HG03064 (cell line): Measurements from ENCODE around the gene IGFBP7.

Source experiments
- ATAC-seq: cut with Tn5 transposase; IDR thresholded peaks from one replicate; pipeline ENCODE4 v1.9.1; 2021; ENCODE audit warnings: low read depth; ENCODE audit not compliant: unreplicated experiment

Gene IGFBP7

DNA sequence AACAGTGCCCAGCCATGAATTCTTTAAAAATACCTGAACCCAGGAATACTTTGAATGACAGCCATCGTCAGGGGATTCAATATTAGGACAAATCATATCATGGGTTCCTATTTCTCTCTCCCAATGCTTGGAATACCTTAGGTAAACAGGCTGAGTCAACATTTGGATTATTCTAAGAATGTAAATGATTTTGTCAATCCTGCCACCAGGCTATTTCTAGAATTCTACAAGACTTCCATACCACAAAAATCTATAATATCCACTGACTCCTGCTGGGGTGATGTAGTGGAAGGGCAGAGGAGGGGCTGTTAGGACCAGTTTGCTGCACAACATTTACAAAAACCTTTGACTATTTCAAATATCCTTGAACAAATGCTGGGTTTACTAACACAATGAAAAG lies 65.2 kb downstream of the IGFBP7 start:
- no peak for ATAC-seq

GRCh38 chr4:57044279-57044678 lies 65.9 kb downstream of the IGFBP7 start:
- no peak for ATAC-seq

DNA sequence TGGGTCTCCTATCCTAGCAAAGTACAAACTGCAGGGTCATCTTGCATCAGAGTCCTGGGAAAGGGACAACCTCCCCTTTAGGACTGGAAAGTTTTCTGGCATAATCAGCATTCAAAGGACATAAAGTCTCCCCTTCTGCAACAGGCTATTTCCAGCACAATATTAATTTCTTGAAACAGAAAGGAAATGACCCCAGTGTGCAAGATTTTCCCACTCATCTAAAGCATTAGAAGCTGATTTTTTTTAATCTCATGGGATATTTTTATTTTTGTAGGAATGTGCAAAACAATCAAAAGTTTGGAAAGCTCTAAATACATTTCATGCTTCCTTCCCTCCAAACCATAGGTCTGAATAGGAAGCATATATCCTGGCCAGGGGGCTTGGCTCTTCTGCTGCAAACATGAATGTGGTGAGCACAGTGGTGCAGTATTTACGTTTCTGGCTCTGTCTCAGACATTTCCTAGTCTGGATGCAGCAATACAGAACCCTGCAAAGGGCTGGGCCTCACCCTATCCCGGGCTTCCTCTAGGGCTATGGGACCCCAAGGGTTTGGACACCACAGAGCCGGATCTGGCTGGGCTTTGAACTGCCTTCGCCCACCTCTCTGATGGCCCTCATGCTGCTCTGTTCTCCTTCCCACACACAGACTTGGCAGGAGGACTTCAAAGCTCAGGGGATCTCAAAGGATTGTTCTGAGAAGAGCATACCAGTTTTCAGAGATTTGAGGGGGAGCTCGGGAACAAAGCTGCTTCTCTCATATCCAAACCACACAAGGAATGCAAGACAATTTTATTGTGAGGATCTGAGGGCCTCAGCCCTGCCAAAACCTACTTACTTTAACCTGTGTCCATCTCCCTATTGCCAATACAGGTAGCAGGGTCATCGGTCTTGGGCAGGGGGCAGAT lies 66.6 kb downstream of the IGFBP7 start:
- no peak for ATAC-seq

DNA sequence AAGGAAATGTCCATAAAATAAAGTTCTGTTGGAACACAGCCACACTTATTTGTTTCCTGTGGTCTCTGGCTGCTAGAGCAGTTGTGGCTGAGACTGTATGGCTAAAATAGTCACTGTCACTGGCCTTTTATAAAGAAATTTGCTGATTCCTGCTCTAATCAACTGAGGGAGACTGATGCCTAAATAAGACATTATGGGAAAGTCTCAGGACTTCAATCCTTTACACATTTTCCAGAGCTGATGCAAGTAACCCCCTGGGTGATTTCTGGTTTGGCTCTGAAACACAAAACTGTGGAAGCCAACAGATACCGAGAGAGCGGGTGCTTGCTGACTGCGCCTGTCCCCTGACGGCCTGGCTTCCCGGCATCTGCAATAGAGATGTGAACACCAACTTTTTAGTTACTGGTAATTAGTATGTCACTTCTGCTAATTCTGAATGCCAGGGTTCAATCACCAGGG lies 67.4 kb downstream of the IGFBP7 start:
- no peak for ATAC-seq

DNA sequence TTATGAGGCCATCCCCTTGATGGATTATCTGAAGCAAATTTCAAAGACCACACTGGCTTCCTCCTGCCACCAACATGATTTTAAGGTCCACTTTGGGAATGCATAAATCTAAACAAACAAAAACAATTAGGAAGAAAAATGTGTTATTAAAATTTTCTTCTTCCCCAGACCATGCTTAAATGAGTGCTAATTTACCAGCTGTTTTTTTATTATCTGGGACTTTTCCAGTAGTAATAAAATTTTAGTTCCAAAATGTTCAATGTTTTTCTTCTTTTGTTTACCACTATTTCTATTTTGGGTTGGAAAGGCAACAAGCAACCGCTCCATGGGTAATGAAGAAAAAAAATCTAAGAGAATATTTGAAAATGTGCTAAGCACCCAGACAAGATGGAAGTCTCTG lies 69.2 kb downstream of the IGFBP7 start:
- no peak for ATAC-seq

GRCh38 chr4:57040510-57040909 lies 69.7 kb downstream of the IGFBP7 start:
- ATAC-seq: no peak

DNA sequence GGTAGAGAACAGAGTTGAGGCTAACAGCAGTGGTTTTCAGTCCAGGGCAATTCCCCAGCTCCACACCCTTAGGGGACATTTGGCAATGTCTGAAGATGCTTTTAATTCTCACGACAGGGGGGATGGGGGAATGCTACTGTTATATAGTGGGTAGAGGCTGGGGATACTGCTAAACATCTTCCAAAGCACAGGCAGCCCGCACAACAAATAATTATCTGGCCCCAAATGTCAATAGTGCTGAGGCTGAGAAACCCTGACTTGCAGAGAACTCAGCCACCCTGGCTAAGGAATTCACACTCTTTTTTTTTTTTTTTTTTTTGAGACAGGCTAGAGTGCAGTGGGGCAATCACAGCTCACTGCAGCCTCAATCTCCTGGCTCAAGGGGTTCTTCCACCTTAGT lies 70.8 kb downstream of the IGFBP7 start:
- ATAC-seq: no peak

DNA sequence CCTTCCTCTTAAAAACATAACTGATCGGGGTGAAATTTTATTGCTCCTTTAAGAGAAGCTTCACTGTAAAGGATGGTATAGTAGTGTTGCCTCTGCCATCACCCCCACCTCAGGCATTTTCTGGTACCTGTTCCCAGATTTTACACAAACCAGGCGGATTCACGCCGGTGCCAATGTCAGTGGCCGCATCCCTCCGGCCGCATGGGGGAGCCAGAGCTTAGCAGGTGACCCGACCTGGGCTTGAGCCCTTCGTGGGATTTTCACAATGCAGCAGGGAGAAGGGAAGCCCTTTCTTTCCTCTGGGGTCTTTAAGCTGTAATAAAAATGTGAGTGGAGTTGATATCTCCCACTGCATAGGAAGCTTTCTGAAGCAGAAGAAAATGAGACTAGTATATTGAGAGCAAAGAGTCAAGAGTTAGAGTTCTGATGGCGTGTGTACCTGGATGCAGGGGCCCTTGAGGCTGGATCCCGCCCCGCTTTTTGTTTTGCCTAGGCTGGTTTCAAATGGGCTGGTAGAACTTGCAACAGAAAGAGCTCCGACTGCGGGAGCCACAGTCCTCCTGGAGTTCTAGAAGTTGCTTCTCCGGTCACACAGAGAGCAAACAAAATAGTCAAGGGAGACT lies 72.1 kb downstream of the IGFBP7 start:
- ATAC-seq: no peak

- no peak for ATAC-seq
Measured at GRCh38 chr4:57034520-57034919, 75.7 kb downstream of the IGFBP7 start.

GRCh38 chr4:57023104-57023503 lies 87.1 kb downstream of the IGFBP7 start:
- ATAC-seq: no peak

- ATAC-seq: no peak
Measured at GRCh38 chr4:57020467-57021101, 89.6 kb downstream of the IGFBP7 start.

DNA sequence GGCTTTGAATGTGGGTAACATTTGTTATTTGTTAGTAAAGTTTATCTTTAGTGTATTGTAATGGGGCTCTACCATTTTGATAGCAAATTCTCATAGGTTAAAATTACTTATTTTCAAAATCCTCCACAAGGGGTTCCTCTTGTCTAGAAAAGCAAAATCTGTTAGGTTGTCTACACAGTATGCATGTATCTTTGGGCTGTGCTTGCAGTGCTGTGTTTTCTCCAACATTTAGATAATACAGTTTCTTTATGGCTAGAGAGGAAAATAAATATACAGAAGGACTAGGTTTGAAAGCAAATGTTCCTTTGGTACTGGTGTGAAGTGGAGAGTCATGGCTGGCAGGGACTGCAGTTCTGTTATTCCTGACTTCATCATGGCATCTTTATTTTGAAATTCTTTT lies 91.2 kb downstream of the IGFBP7 start:
- ATAC-seq: no peak

DNA sequence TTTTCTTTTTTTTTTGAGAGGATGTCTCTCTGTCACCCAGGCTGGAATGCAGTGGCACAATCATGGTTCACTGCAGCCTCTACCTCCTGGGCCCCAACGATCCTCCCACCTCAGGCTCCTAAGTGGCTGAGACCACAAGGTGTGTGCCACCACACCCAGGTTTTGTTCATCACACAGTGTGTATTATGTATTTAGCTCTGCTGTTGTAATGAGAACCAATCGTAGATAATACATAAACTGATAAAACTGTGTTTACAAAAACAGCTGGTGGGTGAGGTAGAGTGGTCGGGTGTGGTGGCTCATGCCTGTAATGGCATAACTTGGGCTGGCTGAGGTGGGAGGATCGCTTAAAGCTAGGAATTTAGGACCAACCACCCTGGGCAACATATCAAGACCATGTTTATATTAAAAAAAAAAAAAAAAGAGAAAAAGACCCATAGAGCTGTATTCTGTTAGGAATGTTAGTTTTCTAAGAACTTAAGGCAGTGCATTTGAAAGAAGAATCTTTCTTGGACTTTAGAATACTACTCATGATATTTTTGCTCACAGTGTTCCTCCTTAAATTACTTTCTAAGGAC lies 96.6 kb downstream of the IGFBP7 start:
- ATAC-seq: no peak

DNA sequence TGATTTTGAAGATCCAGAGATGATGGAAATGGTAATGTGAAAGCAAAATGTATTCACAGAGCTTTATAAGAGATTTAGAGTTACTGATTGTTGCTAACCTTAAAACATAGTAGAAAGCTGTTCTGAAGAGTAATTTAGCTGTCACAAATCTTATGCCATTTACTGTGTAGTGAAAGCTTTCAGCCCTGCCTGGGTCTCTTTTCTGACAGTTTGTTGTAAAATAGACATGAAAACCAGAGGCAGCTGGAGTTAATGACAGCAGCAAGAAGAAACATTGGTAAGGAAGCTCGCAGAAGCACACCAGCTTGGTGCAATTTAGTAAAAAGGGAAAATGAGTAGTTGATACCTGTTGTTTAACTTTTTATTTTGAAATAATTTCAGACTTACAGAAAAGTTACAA lies 110.4 kb downstream of the IGFBP7 start:
- ATAC-seq: no peak

- no peak for ATAC-seq
Measured at GRCh38 chr4:56995525-56995924, 114.7 kb downstream of the IGFBP7 start.

DNA sequence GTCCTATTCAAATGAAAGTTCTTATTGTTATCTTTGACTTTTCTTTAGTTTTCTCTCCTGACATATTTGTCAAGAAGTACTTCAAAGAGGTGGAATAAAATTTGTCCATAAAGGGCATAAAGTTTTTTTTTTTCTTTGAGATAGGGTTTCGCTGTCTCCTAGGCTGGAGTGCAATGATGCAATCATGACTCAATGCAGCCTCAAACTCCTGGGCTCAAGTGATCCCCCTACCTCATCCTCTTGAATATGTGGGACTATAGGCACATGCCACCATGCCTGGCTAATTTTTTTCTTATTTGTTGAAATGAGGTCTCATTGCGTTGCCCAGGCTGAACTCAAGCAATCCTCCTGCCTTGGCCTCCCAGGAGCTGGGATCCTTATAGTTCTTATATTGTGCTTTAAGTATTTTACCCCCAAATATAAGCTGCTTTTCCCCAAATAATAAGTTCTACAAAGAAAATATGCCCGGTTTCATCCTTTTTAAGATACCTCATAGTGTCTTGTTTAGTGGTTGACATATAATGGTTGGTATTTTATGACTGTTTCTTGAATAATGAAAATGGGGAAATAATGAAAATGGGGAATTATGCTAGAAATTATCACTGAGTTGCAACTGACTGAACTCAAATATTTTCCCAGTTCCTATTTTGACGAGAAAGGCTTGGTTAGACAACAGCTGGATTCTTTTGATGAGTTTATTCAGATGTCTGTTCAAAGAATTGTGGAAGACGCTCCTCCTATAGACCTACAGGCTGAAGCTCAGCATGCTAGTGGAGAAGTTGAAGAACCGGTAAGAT lies 119.9 kb downstream of the IGFBP7 start:
- no peak for ATAC-seq

DNA sequence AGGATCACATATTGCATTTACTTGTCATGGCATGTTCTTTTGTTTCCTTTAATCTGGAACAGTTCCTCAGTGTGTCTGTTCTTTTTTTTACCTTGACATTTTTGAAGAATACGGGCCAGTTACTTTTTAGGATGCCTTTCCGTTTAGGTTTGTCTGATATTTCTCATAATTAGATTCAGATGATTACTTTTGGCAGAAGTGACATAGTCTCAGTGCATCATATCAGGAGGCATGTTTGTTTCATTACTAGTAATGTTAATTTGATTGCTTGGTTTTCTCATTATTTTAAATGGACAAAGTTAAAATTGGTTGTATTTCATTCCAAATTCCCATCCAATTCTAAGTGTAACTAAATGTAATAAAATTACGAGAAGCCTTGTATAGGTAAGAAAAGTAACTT lies 123.2 kb downstream of the IGFBP7 start:
- no peak for ATAC-seq

- no peak for ATAC-seq
Measured at GRCh38 chr4:56986192-56986591, 124.0 kb downstream of the IGFBP7 start.

DNA sequence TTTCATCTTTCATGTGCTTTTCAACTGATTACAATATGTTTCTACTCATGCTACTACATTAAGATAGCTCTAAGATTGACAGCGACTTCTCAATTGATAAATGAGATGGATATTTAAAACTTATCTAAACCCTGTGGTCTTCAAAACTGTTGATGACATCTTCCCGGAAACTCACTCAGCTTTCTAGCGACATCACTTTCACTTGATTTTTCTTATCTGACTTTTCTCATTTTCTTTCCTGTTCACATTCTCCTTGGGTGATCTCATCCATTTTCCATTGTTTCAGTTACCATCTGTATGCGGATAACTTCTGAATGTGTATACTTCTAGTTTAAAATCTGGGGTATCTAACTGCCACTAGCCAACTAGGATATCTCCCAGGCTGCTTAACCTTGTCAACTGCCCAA lies 128.4 kb downstream of the IGFBP7 start:
- ATAC-seq: no peak
